AG09309 (cell line): ENCODE measurements around the gene PTMA.

Source experiments
- DNase-seq: peaks from one replicate; pipeline ENCODE4 v3.0.0-alpha.2; 2010; ENCODE audit warnings: low read depth
- H3K4me3 ChIP-seq: 2 replicates; pipeline ENCODE4 v1.5.1; 2011; ENCODE audit warnings: mild to moderate bottlenecking, low read depth, low read length, moderate library complexity; ENCODE audit not compliant: control insufficient read depth
- CTCF ChIP-seq: IDR thresholded peaks from 2 replicates; pipeline ENCODE4 v1.5.1; 2011; ENCODE audit warnings: mild to moderate bottlenecking, low read depth, low read length, inconsistent platforms; ENCODE audit not compliant: insufficient read depth, control insufficient read depth; ENCODE audit errors: missing control alignments

Gene PTMA

GRCh38 chr2:231677632-231678104 is 30.7 kb upstream of the PTMA start:
- TF ChIP-seq CTCF, result peak; percentile 91
- DNase-seq, result peak; percentile 45
- no peak overlapping the region for H3K4me3 ChIP-seq

- H3K4me3 ChIP-seq, result no peak overlapping the region
- TF ChIP-seq CTCF, result no peak
- DNase-seq, result no peak
Measured at GRCh38 chr2:231679908-231680284, 28.4 kb upstream of the PTMA start.

GRCh38 chr2:231680285-231680991 is 27.9 kb upstream of the PTMA start:
- H3K4me3 ChIP-seq, result peak overlapping the region; percentile 49
- TF ChIP-seq CTCF, result no peak
- DNase-seq, result no peak

GRCh38 chr2:231680992-231681852 is 27.1 kb upstream of the PTMA start:
- no peak for DNase-seq
- no peak for TF ChIP-seq CTCF
- peak overlapping the region; percentile 49 for H3K4me3 ChIP-seq

- no peak for TF ChIP-seq CTCF
- no peak overlapping the region for H3K4me3 ChIP-seq
- DNase-seq, result no peak
Measured at GRCh38 chr2:231682603-231683291, 25.6 kb upstream of the PTMA start.
